ENCODE measurements around the gene TEX2.

DNA sequence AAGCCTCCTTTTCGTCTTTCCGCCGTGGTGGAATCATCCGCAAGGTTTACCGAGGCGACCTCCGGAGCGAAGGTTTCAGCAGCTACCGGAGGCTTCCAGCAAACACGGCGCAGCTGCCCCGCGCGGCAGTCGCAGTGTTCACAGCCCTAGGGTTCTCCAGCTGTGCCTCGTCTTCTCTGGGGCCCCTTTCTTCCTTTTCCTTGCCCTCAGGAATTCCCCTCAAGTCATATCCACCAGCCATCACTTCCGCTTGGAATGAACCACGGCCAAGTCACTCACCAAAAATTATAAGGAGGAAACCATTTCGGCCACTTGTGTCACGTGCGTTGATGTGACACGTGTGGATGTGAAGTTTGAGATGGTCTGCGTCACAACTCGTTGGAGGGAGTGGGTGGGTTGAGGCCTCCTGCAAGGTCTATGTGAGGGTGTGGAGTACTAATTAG, 132.5 kb downstream of the TEX2 start:
- TF ChIP-seq POLR2AphosphoS5 (IDR thresholded peaks at IDR 0.05) (peak in 1 of 3 donors; percentile 26), POLR2A (IDR thresholded peaks at IDR 0.05) (no peak)
- TF ChIP-seq, protein P1, sequence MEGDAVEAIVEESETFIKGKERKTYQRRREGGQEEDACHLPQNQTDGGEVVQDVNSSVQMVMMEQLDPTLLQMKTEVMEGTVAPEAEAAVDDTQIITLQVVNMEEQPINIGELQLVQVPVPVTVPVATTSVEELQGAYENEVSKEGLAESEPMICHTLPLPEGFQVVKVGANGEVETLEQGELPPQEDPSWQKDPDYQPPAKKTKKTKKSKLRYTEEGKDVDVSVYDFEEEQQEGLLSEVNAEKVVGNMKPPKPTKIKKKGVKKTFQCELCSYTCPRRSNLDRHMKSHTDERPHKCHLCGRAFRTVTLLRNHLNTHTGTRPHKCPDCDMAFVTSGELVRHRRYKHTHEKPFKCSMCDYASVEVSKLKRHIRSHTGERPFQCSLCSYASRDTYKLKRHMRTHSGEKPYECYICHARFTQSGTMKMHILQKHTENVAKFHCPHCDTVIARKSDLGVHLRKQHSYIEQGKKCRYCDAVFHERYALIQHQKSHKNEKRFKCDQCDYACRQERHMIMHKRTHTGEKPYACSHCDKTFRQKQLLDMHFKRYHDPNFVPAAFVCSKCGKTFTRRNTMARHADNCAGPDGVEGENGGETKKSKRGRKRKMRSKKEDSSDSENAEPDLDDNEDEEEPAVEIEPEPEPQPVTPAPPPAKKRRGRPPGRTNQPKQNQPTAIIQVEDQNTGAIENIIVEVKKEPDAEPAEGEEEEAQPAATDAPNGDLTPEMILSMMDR (IDR thresholded peaks at IDR 0.05) = no peak
